Measurements from ENCODE around the gene JMJD8.

Gene JMJD8

DNA sequence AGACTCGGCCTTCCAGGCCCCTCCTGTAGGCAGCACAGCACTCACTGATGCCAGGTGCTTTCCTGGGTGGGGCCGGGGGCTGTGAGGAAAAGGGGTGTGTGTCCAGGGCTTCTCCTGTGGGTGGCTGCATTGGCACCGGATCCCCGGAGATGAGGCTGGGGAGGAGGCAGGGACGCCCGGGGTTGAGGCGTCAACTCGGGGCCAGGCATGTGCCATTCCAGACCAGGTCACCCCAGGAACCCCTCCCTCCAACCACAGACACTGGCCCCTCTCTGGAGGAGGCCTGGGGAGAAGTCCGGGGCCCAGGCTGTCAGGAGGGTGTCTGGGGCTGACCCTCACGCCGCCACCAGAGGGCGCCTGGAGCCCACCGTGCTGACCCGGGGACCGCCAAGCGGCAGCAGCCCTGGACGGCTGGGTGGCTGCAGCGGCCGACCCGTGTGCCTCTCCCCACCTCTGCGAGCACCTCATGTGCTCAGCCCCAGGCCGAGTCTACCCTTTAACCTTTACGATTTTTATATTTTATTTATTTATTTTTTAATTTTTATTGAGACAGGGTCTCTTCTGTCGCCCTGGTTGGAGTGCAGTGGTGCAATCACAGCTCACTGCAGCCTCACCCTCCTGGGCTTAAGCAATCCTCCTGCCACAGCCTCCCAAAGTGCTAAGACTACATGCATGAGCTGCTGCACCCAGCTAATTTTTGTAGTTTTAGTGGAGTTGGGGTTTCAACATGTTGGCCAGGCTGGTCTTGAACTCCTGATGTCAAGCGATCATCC is 27.6 kb upstream of the JMJD8 start:
- Histone ChIP-seq H3K4me3 (ENCODE audit: low read depth, low read length) (no peak overlapping the region), H3K36me3 (ENCODE audit: control insufficient read depth in 2 of 2, insufficient read depth in 1 of 2, low read length in 2 of 2) (peaks cover 0 to 3% of the 10 kb centered on the region in 2 experiments; a peak in 1 of 3 replicates), H3K27ac (ENCODE audit: extremely low read depth, low read depth, low read length) (no peak overlapping the region), H3K4me1 (ENCODE audit: control insufficient read depth, insufficient read depth, low read length) (peaks cover 11% of the 10 kb centered on the region), H3K9me3 (ENCODE audit: control insufficient read depth, insufficient read depth, low read depth, low read length) (no peaks in the 10 kb centered on the region)
- POLR2A ChIA-PET = interaction anchor here (0.6 to 2.5 kb wide), 8 partner anchors 9 to 345 kb away, joined by 3 to 12 read pairs (median 3); partner anchors contain the start of genes ANTKMT, CHTF18, CIAO3 and RPUSD1
- CTCF ChIA-PET = interaction anchor here (0.6 to 5.7 kb wide), 37 partner anchors 8 to 647 kb away, joined by 3 to 119 read pairs (median 5); partner anchors contain the start of genes ANTKMT, CCDC78, CHTF18 and CIAO3
- TF ChIP-seq MYNN (tag by site-specific recombination; IDR thresholded peaks at IDR 0.05; ENCODE audit: borderline replicate concordance) = no peak
- no peak for TF ChIP-seq TRIM28 (IDR thresholded peaks at IDR 0.05; ENCODE audit: borderline replicate concordance, low read length)
- no peak for TF ChIP-seq PBX3 (CRISPR knock-in tag; IDR thresholded peaks at IDR 0.05)
- no peak for TF ChIP-seq AEBP2 (tag by site-specific recombination; IDR thresholded peaks at IDR 0.05; ENCODE audit: borderline replicate concordance)
- no peak for TF ChIP-seq ZNF302 (tag by site-specific recombination; IDR thresholded peaks at IDR 0.05; ENCODE audit: low read depth)
- TF ChIP-seq ZNF707 (tag by site-specific recombination; IDR thresholded peaks at IDR 0.05) = no peak
- 0 out of 2 replicates have a peak, but pooled peaks have one; percentile 25 for TF ChIP-seq ZFP69B (tag by site-specific recombination; IDR thresholded peaks at IDR 0.05)
- TF ChIP-seq, protein P1, sequence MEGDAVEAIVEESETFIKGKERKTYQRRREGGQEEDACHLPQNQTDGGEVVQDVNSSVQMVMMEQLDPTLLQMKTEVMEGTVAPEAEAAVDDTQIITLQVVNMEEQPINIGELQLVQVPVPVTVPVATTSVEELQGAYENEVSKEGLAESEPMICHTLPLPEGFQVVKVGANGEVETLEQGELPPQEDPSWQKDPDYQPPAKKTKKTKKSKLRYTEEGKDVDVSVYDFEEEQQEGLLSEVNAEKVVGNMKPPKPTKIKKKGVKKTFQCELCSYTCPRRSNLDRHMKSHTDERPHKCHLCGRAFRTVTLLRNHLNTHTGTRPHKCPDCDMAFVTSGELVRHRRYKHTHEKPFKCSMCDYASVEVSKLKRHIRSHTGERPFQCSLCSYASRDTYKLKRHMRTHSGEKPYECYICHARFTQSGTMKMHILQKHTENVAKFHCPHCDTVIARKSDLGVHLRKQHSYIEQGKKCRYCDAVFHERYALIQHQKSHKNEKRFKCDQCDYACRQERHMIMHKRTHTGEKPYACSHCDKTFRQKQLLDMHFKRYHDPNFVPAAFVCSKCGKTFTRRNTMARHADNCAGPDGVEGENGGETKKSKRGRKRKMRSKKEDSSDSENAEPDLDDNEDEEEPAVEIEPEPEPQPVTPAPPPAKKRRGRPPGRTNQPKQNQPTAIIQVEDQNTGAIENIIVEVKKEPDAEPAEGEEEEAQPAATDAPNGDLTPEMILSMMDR (tag by site-specific recombination; IDR thresholded peaks at IDR 0.05) = peak; percentile 91
- no peak for TF ChIP-seq PRDM1 (tag by site-specific recombination; IDR thresholded peaks at IDR 0.05)
- no peak for TF ChIP-seq ZNF155 (tag by site-specific recombination; IDR thresholded peaks at IDR 0.05)
- TF ChIP-seq ZNF768 (tag by site-specific recombination; IDR thresholded peaks at IDR 0.05) = peak; percentile 10; the same call in 1 of the 2 replicates
- TF ChIP-seq SETDB1 (IDR thresholded peaks at IDR 0.05; ENCODE audit: insufficient read length, low read length) = no peak
- no peak for TF ChIP-seq ZNF16 (tag by site-specific recombination; IDR thresholded peaks at IDR 0.05; ENCODE audit: low read depth)
- TF ChIP-seq ZNF132 (tag by site-specific recombination; IDR thresholded peaks at IDR 0.05; ENCODE audit: borderline replicate concordance) = no peak
- peak; percentile 38; the same call in 1 of the 2 replicates for TF ChIP-seq ZBTB20 (tag by site-specific recombination; IDR thresholded peaks at IDR 0.05)
- no peak for TF ChIP-seq ZNF624 (tag by site-specific recombination; IDR thresholded peaks at IDR 0.05)
- TF ChIP-seq ZSCAN16 (tag by site-specific recombination; IDR thresholded peaks at IDR 0.05) = no peak
- no peak for TF ChIP-seq ZNF510 (tag by site-specific recombination; IDR thresholded peaks at IDR 0.05; ENCODE audit: insufficient replicate concordance)
- no peak for TF ChIP-seq ZNF23 (tag by site-specific recombination; IDR thresholded peaks at IDR 0.05; ENCODE audit: borderline replicate concordance)
- no peak for TF ChIP-seq ZNF596 (tag by site-specific recombination; IDR thresholded peaks at IDR 0.05)
- no peak for TF ChIP-seq ZNF555 (tag by site-specific recombination; conservative IDR thresholded peaks at IDR 0.05)
- TF ChIP-seq, protein P2, sequence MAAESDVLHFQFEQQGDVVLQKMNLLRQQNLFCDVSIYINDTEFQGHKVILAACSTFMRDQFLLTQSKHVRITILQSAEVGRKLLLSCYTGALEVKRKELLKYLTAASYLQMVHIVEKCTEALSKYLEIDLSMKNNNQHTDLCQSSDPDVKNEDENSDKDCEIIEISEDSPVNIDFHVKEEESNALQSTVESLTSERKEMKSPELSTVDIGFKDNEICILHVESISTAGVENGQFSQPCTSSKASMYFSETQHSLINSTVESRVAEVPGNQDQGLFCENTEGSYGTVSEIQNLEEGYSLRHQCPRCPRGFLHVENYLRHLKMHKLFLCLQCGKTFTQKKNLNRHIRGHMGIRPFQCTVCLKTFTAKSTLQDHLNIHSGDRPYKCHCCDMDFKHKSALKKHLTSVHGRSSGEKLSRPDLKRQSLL (tag by site-specific recombination; IDR thresholded peaks at IDR 0.05) = no peak
- TF ChIP-seq ZNF366 (tag by site-specific recombination; conservative IDR thresholded peaks at IDR 0.05) = no peak
- no peak for TF ChIP-seq ZNF629 (tag by site-specific recombination; IDR thresholded peaks at IDR 0.05)
- no peak for TF ChIP-seq MZF1 (tag by site-specific recombination; IDR thresholded peaks at IDR 0.05; ENCODE audit: borderline replicate concordance)
- TF ChIP-seq ZFHX2 (tag by site-specific recombination; conservative IDR thresholded peaks at IDR 0.05) = no peak
- TF ChIP-seq, protein P3, sequence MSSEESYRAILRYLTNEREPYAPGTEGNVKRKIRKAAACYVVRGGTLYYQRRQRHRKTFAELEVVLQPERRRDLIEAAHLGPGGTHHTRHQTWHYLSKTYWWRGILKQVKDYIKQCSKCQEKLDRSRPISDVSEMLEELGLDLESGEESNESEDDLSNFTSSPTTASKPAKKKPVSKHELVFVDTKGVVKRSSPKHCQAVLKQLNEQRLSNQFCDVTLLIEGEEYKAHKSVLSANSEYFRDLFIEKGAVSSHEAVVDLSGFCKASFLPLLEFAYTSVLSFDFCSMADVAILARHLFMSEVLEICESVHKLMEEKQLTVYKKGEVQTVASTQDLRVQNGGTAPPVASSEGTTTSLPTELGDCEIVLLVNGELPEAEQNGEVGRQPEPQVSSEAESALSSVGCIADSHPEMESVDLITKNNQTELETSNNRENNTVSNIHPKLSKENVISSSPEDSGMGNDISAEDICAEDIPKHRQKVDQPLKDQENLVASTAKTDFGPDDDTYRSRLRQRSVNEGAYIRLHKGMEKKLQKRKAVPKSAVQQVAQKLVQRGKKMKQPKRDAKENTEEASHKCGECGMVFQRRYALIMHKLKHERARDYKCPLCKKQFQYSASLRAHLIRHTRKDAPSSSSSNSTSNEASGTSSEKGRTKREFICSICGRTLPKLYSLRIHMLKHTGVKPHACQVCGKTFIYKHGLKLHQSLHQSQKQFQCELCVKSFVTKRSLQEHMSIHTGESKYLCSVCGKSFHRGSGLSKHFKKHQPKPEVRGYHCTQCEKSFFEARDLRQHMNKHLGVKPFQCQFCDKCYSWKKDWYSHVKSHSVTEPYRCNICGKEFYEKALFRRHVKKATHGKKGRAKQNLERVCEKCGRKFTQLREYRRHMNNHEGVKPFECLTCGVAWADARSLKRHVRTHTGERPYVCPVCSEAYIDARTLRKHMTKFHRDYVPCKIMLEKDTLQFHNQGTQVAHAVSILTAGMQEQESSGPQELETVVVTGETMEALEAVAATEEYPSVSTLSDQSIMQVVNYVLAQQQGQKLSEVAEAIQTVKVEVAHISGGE (tag by site-specific recombination; conservative IDR thresholded peaks at IDR 0.05; ENCODE audit: low read depth) = no peak
- no peak for TF ChIP-seq ZNF792 (tag by site-specific recombination; IDR thresholded peaks at IDR 0.05)

Measured in HEK293 (cell line).